HepG2 (cell line): ENCODE data around the gene SAYSD1. TPM values are rescaled to one million over a fixed set of nuclear protein-coding genes. Genes with fewer than 3 reads are reported as not detected.

Source experiments
- ATAC-seq: fragments of 200-7000 bp; cut with Tn5 transposase; 3 replicates; pipeline ENCODE4 v1.9.1; 2020; ENCODE audit warnings: mild to moderate bottlenecking, moderate library complexity
- BruUV-seq: library from RNA; stranded (reverse); fragments of 400-500 nt; replicated peaks from 2 replicates; lab custom pipeline; 2021; lab: Mats Ljungman, UMichigan
- CTCF ChIA-PET: fragments of 300-600 bp; formaldehyde crosslinking; extraction: SDS; loops from one replicate; lab custom pipeline; 2021; ENCODE audit warnings: low total read pairs, inconsistent platforms, low intra/inter-chr PET ratio; lab: Yijun Ruan, JAX
- POLR2A ChIA-PET: fragments of 350-600 bp; sonication (Branson Sonifier 250); formaldehyde crosslinking; loops from one replicate; lab custom pipeline; 2020; ENCODE audit warnings: antibody characterized with exemption, inconsistent platforms; lab: Yijun Ruan, JAX
- DNase-seq: peaks from one replicate; pipeline ENCODE4 v3.0.0-alpha.2; 2015; ENCODE audit warnings: low spot score
- FAIRE-seq: peaks from 3 replicates; lab custom pipeline; 2011; peaks lifted over from hg19 to GRCh38; lab: Jason Lieb, UNC
- H2AFZ ChIP-seq: one replicate; pipeline ENCODE4 v1.6.1; 2011; ENCODE audit warnings: low read length, inconsistent platforms
- H3K27ac ChIP-seq: fragments of 300-600 bp; 3 replicates; pipeline ENCODE4 v1.8.0; 2011; ENCODE audit warnings: mixed run types, mild to moderate bottlenecking, mixed read lengths, low read length, inconsistent platforms; ENCODE audit not compliant: insufficient read depth; ENCODE audit errors: extremely low read length
- H3K27me3 ChIP-seq, 2 experiments: fragments of 200-600 bp in 1 of 2; 2 replicates in 1 of 2; 3 replicates in 1 of 2; pipeline versions ENCODE4 v1.6.0 to v1.8.0; 2011; ENCODE audit warnings: low read length in 2 of 2, mild to moderate bottlenecking in 2 of 2, moderate library complexity in 2 of 2, inconsistent platforms in 1 of 2; ENCODE audit not compliant: insufficient read depth in 2 of 2, control insufficient read depth in 1 of 2
- H3K36me3 ChIP-seq, 2 experiments: fragments of 200-600 bp in 1 of 2; replicated peaks in 1 of 2; 2 replicates in 1 of 2; 3 replicates in 1 of 2; pipeline versions ENCODE4 v1.5.1 to v1.8.0; 2011; ENCODE audit warnings: low read length in 2 of 2, inconsistent platforms in 1 of 2; ENCODE audit not compliant: insufficient read depth in 2 of 2, control insufficient read depth in 1 of 2
- H3K4me1 ChIP-seq: 2 replicates; pipeline ENCODE4 v1.5.1; 2012; ENCODE audit warnings: low read length, inconsistent platforms; ENCODE audit not compliant: insufficient read depth
- H3K4me2 ChIP-seq: 2 replicates; pipeline ENCODE4 v1.6.0; 2011; ENCODE audit warnings: low read depth, low read length, inconsistent platforms
- H3K4me3 ChIP-seq, 3 experiments: fragments of 200-600 bp in 1 of 3; sonication (generic), shearing (Covaris generic) in 1 of 3; replicated peaks in 1 of 3; 2 replicates each; pipeline ENCODE4 v1.5.1; 2011 to 2016; ENCODE audit warnings: low read length in 3 of 3, inconsistent platforms in 2 of 3, low read depth in 2 of 3, mild to moderate bottlenecking in 2 of 3, control low read depth in 1 of 3, mixed read lengths in 1 of 3; ENCODE audit not compliant: insufficient read depth in 1 of 3
- H3K79me2 ChIP-seq: one replicate; pipeline ENCODE4 v1.6.1; 2011; ENCODE audit warnings: low read length, inconsistent platforms; ENCODE audit not compliant: insufficient read depth
- H3K9ac ChIP-seq: 2 replicates; pipeline ENCODE4 v1.6.0; 2011; ENCODE audit warnings: mild to moderate bottlenecking, low read depth, low read length, inconsistent platforms; ENCODE audit not compliant: insufficient read depth
- H3K9me3 ChIP-seq: 2 replicates; pipeline ENCODE4 v1.5.1; 2012; ENCODE audit warnings: mild to moderate bottlenecking, low read length
- H4K20me1 ChIP-seq: 2 replicates; pipeline ENCODE4 v1.6.0; 2011; ENCODE audit warnings: inconsistent platforms, mild to moderate bottlenecking, low read length, moderate library complexity; ENCODE audit not compliant: insufficient read depth
- CREB1 ChIP-seq, 2 experiments: fragments of 450-650 bp in 1 of 2; IDR thresholded peaks; 2 replicates each; pipeline ENCODE4 v1.6.1; 2016 to 2017; ENCODE audit warnings: control low read depth in 1 of 2, mild to moderate bottlenecking in 1 of 2, missing compliant biosample characterization in 1 of 2, missing genetic modification characterization in 1 of 2
- CREM ChIP-seq, 2 experiments: sonication (generic) in 1 of 2; formaldehyde crosslinking in 1 of 2; IDR thresholded peaks; 2 replicates each; pipeline versions ENCODE4 v1.4.0 to v1.6.1; 2016 to 2020; ENCODE audit warnings: antibody characterized with exemption in 1 of 2, mild to moderate bottlenecking in 1 of 2, missing genetic modification reagents in 1 of 2
- DR1 ChIP-seq: sonication (generic); formaldehyde crosslinking; IDR thresholded peaks from 2 replicates; pipeline ENCODE4 v1.8.0; 2021; ENCODE audit warnings: mild to moderate bottlenecking, missing genetic modification reagents, inconsistent platforms
- HMGXB4 ChIP-seq, 2 experiments: sonication (generic) in 1 of 2; formaldehyde crosslinking in 1 of 2; IDR thresholded peaks; 2 replicates each; pipeline versions ENCODE4 v1.4.0 to v1.6.1; 2018 to 2020; ENCODE audit warnings: missing genetic modification reagents in 2 of 2, borderline replicate concordance in 1 of 2, low read depth in 1 of 2, mild to moderate bottlenecking in 1 of 2, missing biosample characterization in 1 of 2
- MAFG ChIP-seq: sonication (generic); formaldehyde crosslinking; IDR thresholded peaks from 2 replicates; pipeline ENCODE4 v1.5.1; 2020; ENCODE audit warnings: mild to moderate bottlenecking, missing genetic modification reagents
- ZMYM3 ChIP-seq: sonication (generic); formaldehyde crosslinking; IDR thresholded peaks from 2 replicates; pipeline ENCODE4 v1.5.1; 2020; ENCODE audit warnings: mild to moderate bottlenecking, missing genetic modification reagents
- ZNF740 ChIP-seq: sonication (generic); formaldehyde crosslinking; IDR thresholded peaks from 2 replicates; pipeline ENCODE4 v1.4.0; 2020; ENCODE audit warnings: missing genetic modification reagents
- WGBS: methylation state at CpG from one replicate; pipeline ENCODE4 v1.1.6; 2017; ENCODE audit warnings: low lambda C conversion rate; 5-methylcytosine and 5-hydroxymethylcytosine counted together
- in situ Hi-C: cut with HindIII; loops from 2 replicates; pipeline ENCODE4 v1.10.0; 2017; ENCODE audit warnings: low pct_unique_long_range_greater_than_20kb; ENCODE audit not compliant: extremely low pct_ligation_motif_present
- intact Hi-C: fragments of 100-400 bp; cut with micrococcal nuclease; formaldehyde crosslinking; loops from one replicate; pipeline ENCODE4 v1.10.0; 2022; ENCODE audit not compliant: unreplicated experiment
- polyA plus RNA-seq, 8 experiments: library from polyadenylated mRNA; depleted of rRNA in 3 of 8; stranded (reverse) in 7 of 8; unstranded in 1 of 8; fragments of >200 nt; fragmentation: Illumina TruSeq in 4 of 8; extraction: Trizol in 4 of 8; gene quantifications; 2 replicates each; pipeline versions ENCODE4 v1.2.1 to v1.2.3, GENCODE V29; 2011 to 2016; ENCODE audit warnings: low read depth in 4 of 8, missing spikeins in 1 of 8, mixed read lengths in 1 of 8; ENCODE audit not compliant: insufficient read depth in 1 of 8
- total RNA-seq, 5 experiments: library from RNA; depleted of rRNA; stranded (reverse); fragments of >200 nt; fragmentation: Illumina TruSeq; extraction: Trizol; gene quantifications; 2 replicates each; pipeline ENCODE4 v1.2.3, GENCODE V29; 2016; ENCODE audit warnings: low read depth in 1 of 5

SAYSD1 gene
- total and polyA plus RNA-seq, 2 of the 13 experiments (the other 11 are each of a cell fraction or from before 2014, with no cell fraction given) = 10.1 to 16.0 TPM

GRCh38 chr6:39058471-39059147 lies 56.4 kb downstream of the SAYSD1 start:
- FAIRE-seq (no peak), DNase-seq (no peak), ATAC-seq (no peak)
- Histone ChIP-seq H3K79me2 (no peaks in the 10 kb centered on the region), H3K9me3 (no peaks in the 10 kb centered on the region), H3K4me2 (no peak overlapping the region), H4K20me1 (no peaks in the 10 kb centered on the region), H3K4me1 (no peaks in the 10 kb centered on the region), H3K27me3 (peaks cover 0 to 22% of the 10 kb centered on the region in 2 experiments; a peak in 3 of 5 replicates), H3K9ac (no peak overlapping the region), H3K27ac (no peak overlapping the region), H3K36me3 (no peaks in the 10 kb centered on the region), H2AFZ (no peak overlapping the region), H3K4me3 (no peak overlapping the region)
- intact Hi-C loops (no loop called here), in situ Hi-C loops (no loop called here)
- BruUV-seq = no TSS peak
- WGBS = 5% methylated on average over 5 of the region's 6 CpGs
- ChIA-PET POLR2A (no interaction called here), CTCF (no interaction called here)
- TF ChIP-seq DR1 (CRISPR knock-in tag) = no peak
- no peak for TF ChIP-seq HMGXB4 (CRISPR knock-in tag; IDR thresholded peaks at IDR 0.05; ENCODE audit: borderline replicate concordance in 1 of 2, low read depth in 1 of 2)
- TF ChIP-seq MAFG (CRISPR knock-in tag) = no peak
- no peak for TF ChIP-seq CREM (IDR thresholded peaks at IDR 0.05)
- no peak for TF ChIP-seq CREM (CRISPR knock-in tag; IDR thresholded peaks at IDR 0.05)
- TF ChIP-seq CREB1 (IDR thresholded peaks at IDR 0.05) = peak; percentile 92
- no peak for TF ChIP-seq CREB1 (CRISPR knock-in tag; IDR thresholded peaks at IDR 0.05)
- no peak for TF ChIP-seq ZNF740 (CRISPR knock-in tag)
- no peak for TF ChIP-seq ZMYM3 (CRISPR knock-in tag)
